IMR-90 (cell line): ENCODE measurements around the gene LDB2. TPM values are rescaled to one million over a fixed set of nuclear protein-coding genes. Genes with fewer than 3 reads are reported as not detected.

Experiments used
- ATAC-seq: fragments of 200-7000 bp; cut with Tn5 transposase; 2 replicates; pipeline ENCODE4 v1.9.1; 2020; ENCODE audit warnings: low read depth, mild to moderate bottlenecking, moderate library complexity
- BruUV-seq: library from RNA; stranded (reverse); fragments of 400-500 nt; replicated peaks from 2 replicates; lab custom pipeline; 2021; lab: Mats Ljungman, UMichigan
- CTCF ChIA-PET: fragments of 300-600 bp; formaldehyde crosslinking; extraction: SDS; loops from one replicate; lab custom pipeline; 2021; ENCODE audit warnings: antibody characterized with exemption; lab: Yijun Ruan, JAX
- POLR2A ChIA-PET: fragments of 300-600 bp; sonication (Branson Sonifier 250); formaldehyde crosslinking; loops from one replicate; lab custom pipeline; 2022; ENCODE audit warnings: antibody characterized with exemption; ENCODE audit not compliant: unreplicated experiment; lab: Charles Lee
- DNase-seq: peaks from one replicate; pipeline ENCODE4 v3.0.0; 2013
- H2AFZ ChIP-seq: replicated peaks from 2 replicates; pipeline ENCODE3; 2013; ENCODE audit warnings: low read length, mild to moderate bottlenecking; ENCODE audit not compliant: poor library complexity
- H2AK5ac ChIP-seq: 2 replicates; pipeline ENCODE4 v1.6.1; 2013; ENCODE audit warnings: low read depth, low read length, inconsistent platforms
- H2AK9ac ChIP-seq: replicated peaks from 2 replicates; pipeline ENCODE3; 2013; ENCODE audit warnings: mild to moderate bottlenecking, low read depth, low read length, moderate library complexity; ENCODE audit not compliant: poor library complexity
- H2BK120ac ChIP-seq: 2 replicates; pipeline ENCODE4 v1.6.1; 2013; ENCODE audit warnings: low read depth, low read length, inconsistent platforms
- H2BK15ac ChIP-seq: 3 replicates; pipeline ENCODE4 v1.6.1; 2013; ENCODE audit warnings: low read depth, low read length, inconsistent platforms
- H2BK20ac ChIP-seq: 2 replicates; pipeline ENCODE4 v1.6.1; 2013; ENCODE audit warnings: low read depth, mild to moderate bottlenecking, inconsistent platforms, low read length, moderate library complexity
- H2BK5ac ChIP-seq: 2 replicates; pipeline ENCODE4 v1.6.1; 2013; ENCODE audit warnings: mild to moderate bottlenecking, low read depth, low read length, inconsistent platforms; ENCODE audit not compliant: poor library complexity, severe bottlenecking
- H3K14ac ChIP-seq: replicated peaks from 2 replicates; pipeline ENCODE4 v1.6.1; 2013; ENCODE audit warnings: low read depth, low read length, inconsistent platforms
- H3K18ac ChIP-seq: 2 replicates; pipeline ENCODE4 v1.6.1; 2013; ENCODE audit warnings: low read depth, low read length, control low read depth
- H3K23ac ChIP-seq: 2 replicates; pipeline ENCODE4 v1.6.1; 2013; ENCODE audit warnings: low read depth, low read length, inconsistent platforms
- H3K27ac ChIP-seq: 2 replicates; pipeline ENCODE4 v1.5.1; 2013; ENCODE audit warnings: mild to moderate bottlenecking, control low read depth, low read length; ENCODE audit not compliant: insufficient read depth
- H3K27me3 ChIP-seq: 2 replicates; pipeline ENCODE4 v1.6.1; 2013; ENCODE audit warnings: low read length; ENCODE audit not compliant: control insufficient read depth, insufficient read depth
- H3K36me3 ChIP-seq: 2 replicates; pipeline ENCODE4 v1.6.1; 2013; ENCODE audit warnings: low read length, mixed read lengths; ENCODE audit not compliant: control insufficient read depth, insufficient read depth
- H3K4ac ChIP-seq: 2 replicates; pipeline ENCODE4 v1.6.1; 2013; ENCODE audit warnings: low read depth, low read length, inconsistent platforms
- H3K4me1 ChIP-seq: 2 replicates; pipeline ENCODE4 v1.6.1; 2013; ENCODE audit warnings: low read length, mixed read lengths; ENCODE audit not compliant: control insufficient read depth, insufficient read depth
- H3K4me2 ChIP-seq: 2 replicates; pipeline ENCODE4 v1.6.1; 2013; ENCODE audit warnings: low read depth, mild to moderate bottlenecking, control low read depth, low read length, moderate library complexity
- H3K4me3 ChIP-seq: 2 replicates; pipeline ENCODE4 v1.5.1; 2013; ENCODE audit warnings: low read depth, mild to moderate bottlenecking, control low read depth, low read length, moderate library complexity; ENCODE audit not compliant: insufficient read depth
- H3K56ac ChIP-seq: 2 replicates; pipeline ENCODE4 v1.6.1; 2013; ENCODE audit warnings: low read length, inconsistent platforms; ENCODE audit not compliant: insufficient read depth; ENCODE audit errors: extremely low read depth
- H3K79me1 ChIP-seq, 2 experiments: 2 replicates each; pipeline ENCODE4 v1.6.1; 2013; ENCODE audit warnings: low read length in 2 of 2, inconsistent platforms in 1 of 2, low read depth in 1 of 2
- H3K9ac ChIP-seq: 2 replicates; pipeline ENCODE4 v1.6.1; 2013; ENCODE audit warnings: low read depth, low read length, control low read depth
- H3K9me1 ChIP-seq: 2 replicates; pipeline ENCODE4 v1.6.1; 2013; ENCODE audit warnings: low read length, inconsistent platforms; ENCODE audit not compliant: insufficient read depth
- H3K9me3 ChIP-seq: 2 replicates; pipeline ENCODE4 v1.6.1; 2013; ENCODE audit warnings: low read length; ENCODE audit not compliant: control insufficient read depth, insufficient read depth
- H4K20me1 ChIP-seq: 2 replicates; pipeline ENCODE4 v1.6.1; 2013; ENCODE audit warnings: low read length, inconsistent platforms; ENCODE audit not compliant: insufficient read depth
- H4K5ac ChIP-seq: 2 replicates; pipeline ENCODE4 v1.6.1; 2013; ENCODE audit warnings: mild to moderate bottlenecking, low read depth, low read length, control low read depth
- H4K8ac ChIP-seq, 2 experiments: 2 replicates each; pipeline ENCODE4 v1.6.1; 2013; ENCODE audit warnings: low read depth in 2 of 2, low read length in 2 of 2, control low read depth in 1 of 2, inconsistent platforms in 1 of 2
- H4K91ac ChIP-seq: 2 replicates; pipeline ENCODE4 v1.6.1; 2013; ENCODE audit warnings: low read depth, low read length, inconsistent platforms; ENCODE audit not compliant: insufficient read depth
- BHLHE40 ChIP-seq: fragments of 150-350 bp; IDR thresholded peaks from 2 replicates; pipeline ENCODE4 v1.6.1; 2016; ENCODE audit warnings: mild to moderate bottlenecking, low read depth, low read length
- CEBPB ChIP-seq: IDR thresholded peaks from 2 replicates; pipeline ENCODE4 v1.6.1; 2012; ENCODE audit warnings: low read depth, low read length, improper control_type of control experiment
- CHD1 ChIP-seq: IDR thresholded peaks from 2 replicates; pipeline ENCODE4 v1.6.1; 2012; ENCODE audit warnings: low read depth, low read length, improper control_type of control experiment
- CTCF ChIP-seq: conservative IDR thresholded peaks from 2 replicates; pipeline ENCODE4 v1.5.1; 2012; ENCODE audit warnings: mild to moderate bottlenecking, low read depth, low read length, improper control_type of control experiment
- NFE2L2 ChIP-seq: fragments of 150-350 bp; IDR thresholded peaks from 2 replicates; pipeline ENCODE4 v1.6.1; 2016; ENCODE audit warnings: low read depth, mild to moderate bottlenecking, low read length
- RAD21 ChIP-seq: IDR thresholded peaks from 2 replicates; pipeline ENCODE4 v1.6.1; 2012; ENCODE audit warnings: low read length, improper control_type of control experiment
- RCOR1 ChIP-seq: IDR thresholded peaks from 2 replicates; pipeline ENCODE4 v1.6.1; 2012; ENCODE audit warnings: mild to moderate bottlenecking, low read length, improper control_type of control experiment; ENCODE audit not compliant: insufficient replicate concordance
- SMC3 ChIP-seq: fragments of 150-350 bp; IDR thresholded peaks from 2 replicates; pipeline ENCODE4 v1.6.1; 2016; ENCODE audit warnings: low read depth, mild to moderate bottlenecking, antibody characterized with exemption, low read length, moderate library complexity
- WGBS, 2 experiments: methylation state at CpG; one replicate each; pipeline versions ENCODE4 v1.1.5 to v1.1.7; 2013; ENCODE audit warnings: missing lambda C conversion rate in 2 of 2; ENCODE audit not compliant: insufficient read length in 1 of 2; ENCODE audit errors: extremely low coverage in 2 of 2; 5-methylcytosine and 5-hydroxymethylcytosine counted together
- dilution Hi-C: fragments of 300-500 bp; cut with HindIII; formaldehyde crosslinking; loops from one replicate; pipeline ENCODE4 v1.14.3; 2018; ENCODE audit warnings: low sequenced_read_pairs; ENCODE audit not compliant: unreplicated experiment
- in situ Hi-C: fragments of 300-500 bp; cut with MboI; formaldehyde crosslinking; loops from 3 replicates; pipeline ENCODE4 v1.14.3; 2019; ENCODE audit warnings: low sequenced_read_pairs, inconsistent platforms, mixed read lengths
- intact Hi-C: fragments of 100-400 bp; cut with micrococcal nuclease; formaldehyde crosslinking; loops from 2 replicates; pipeline ENCODE4 v1.10.0; 2022
- polyA plus RNA-seq, 3 experiments: library from polyadenylated mRNA; depleted of rRNA; stranded (reverse); fragments of >200 nt; gene quantifications; 2 replicates each; pipeline ENCODE4 v1.2.3, GENCODE V29; 2012; ENCODE audit warnings: low replicate concordance in 1 of 3
- total RNA-seq: library from RNA; depleted of rRNA; stranded (reverse); fragments of >200 nt; gene quantifications from 2 replicates; pipeline ENCODE4 v1.2.3, GENCODE V29; 2012

LDB2 gene
- total and polyA plus RNA-seq, 2 of the 4 experiments (the other 2 are of a cell fraction): 67.9 to 116 TPM

GRCh38 chr4:16642897-16643296 lies 255.5 kb downstream of the LDB2 start:
- no peak for DNase-seq

More at GRCh38 chr4:16642897-16643296, 255.5 kb downstream of the LDB2 start:
- 100% methylated on average over 1 of the region's 5 CpGs; no CpG with 5 or more reads in 1 of the 2 experiments for WGBS, 2 experiments
- H3K4ac ChIP-seq: no peak overlapping the region
- no peak overlapping the region for H2BK120ac ChIP-seq
- POLR2A ChIA-PET: interaction anchor here (0.7 kb wide), 1 partner anchor 28 kb away, joined by 4 read pairs; no protein-coding TSS in a partner anchor
- no peaks in the 10 kb centered on the region for H3K27me3 ChIP-seq
- ATAC-seq: no peak; the same call in 1 of the 2 replicates
- H3K79me1 ChIP-seq: no peaks in the 10 kb centered on the region; a peak in 1 of 4 replicates
- H4K8ac ChIP-seq: no peak overlapping the region
- H4K91ac ChIP-seq: no peak overlapping the region
- no peak overlapping the region for H3K9ac ChIP-seq
- H3K36me3 ChIP-seq: no peaks in the 10 kb centered on the region
- dilution Hi-C loops: no loop called here
- no peak overlapping the region for H3K14ac ChIP-seq
- no peaks in the 10 kb centered on the region for H3K9me3 ChIP-seq
- no peak overlapping the region for H2BK15ac ChIP-seq
- H3K27ac ChIP-seq: no peak overlapping the region
- H3K18ac ChIP-seq: no peak overlapping the region
- intact Hi-C loops: loop anchor here (2.0 to 5.0 kb wide), 2 partner anchors 682 to 804 kb away; no protein-coding TSS in a partner anchor
- no TSS peak for BruUV-seq
- H2AFZ ChIP-seq: no peak overlapping the region
- H3K4me1 ChIP-seq: no peaks in the 10 kb centered on the region
- H2BK20ac ChIP-seq: no peak overlapping the region
- H4K5ac ChIP-seq: no peak overlapping the region
- no peak overlapping the region for H3K56ac ChIP-seq
- in situ Hi-C loops: loop anchor here (10.0 kb wide), 1 partner anchor 682 kb away; no protein-coding TSS in a partner anchor
- CTCF ChIA-PET: interaction anchor here (0.7 to 1.3 kb wide), 3 partner anchors 8 to 681 kb away, joined by 3 to 4 read pairs (median 4); no protein-coding TSS in a partner anchor
- no peak overlapping the region for H2BK5ac ChIP-seq
- TF ChIP-seq RCOR1 (no peak), BHLHE40 (no peak), CHD1 (no peak), RAD21 (peak; percentile 36; the same call in 1 of the 2 replicates), CEBPB (no peak), SMC3 (no peak), NFE2L2 (no peak), CTCF (0 out of 2 replicates have a peak, but pooled peaks have one; percentile 26)
- H3K4me2 ChIP-seq: no peak overlapping the region
- no peak overlapping the region for H3K4me3 ChIP-seq
- H3K9me1 ChIP-seq: no peaks in the 10 kb centered on the region
- H2AK9ac ChIP-seq: no peak overlapping the region
- no peak overlapping the region for H3K23ac ChIP-seq
- H4K20me1 ChIP-seq: no peaks in the 10 kb centered on the region
- H2AK5ac ChIP-seq: no peak overlapping the region
